Measurements from ENCODE around the gene OLFML2A.

OLFML2A gene

GRCh38 chr9:124774129-124774978 lies 2.6 kb upstream of the OLFML2A start:
- no peak overlapping the region for H3K4me3 ChIP-seq (ENCODE audit: low read depth, low read length)

GRCh38 chr9:124776618-124776953 lies 347 bp upstream of the OLFML2A start:
- H3K4me3 ChIP-seq (ENCODE audit: low read depth, low read length), result no peak overlapping the region

GRCh38 chr9:124778575-124779367 lies 1.8 kb downstream of the OLFML2A start:
- no peak overlapping the region for H3K4me3 ChIP-seq (ENCODE audit: low read depth, low read length)

GRCh38 chr9:124779368-124780059 lies 2.6 kb downstream of the OLFML2A start:
- H3K4me3 ChIP-seq (ENCODE audit: low read depth, low read length), result no peak overlapping the region

GRCh38 chr9:124780060-124780756 lies 3.3 kb downstream of the OLFML2A start:
- no peak overlapping the region for H3K4me3 ChIP-seq (ENCODE audit: low read depth, low read length)

- H3K4me3 ChIP-seq (ENCODE audit: low read depth, low read length), result no peak overlapping the region
Measured at GRCh38 chr9:124780757-124781151, 3.8 kb downstream of the OLFML2A start.

GRCh38 chr9:124781967-124782660 lies 5.2 kb downstream of the OLFML2A start:
- H3K4me3 ChIP-seq (ENCODE audit: low read depth, low read length), result no peak overlapping the region

- no peak overlapping the region for H3K4me3 ChIP-seq (ENCODE audit: low read depth, low read length)
Measured at GRCh38 chr9:124782661-124783574, 6.0 kb downstream of the OLFML2A start.

- H3K4me3 ChIP-seq (ENCODE audit: low read depth, low read length), result no peak overlapping the region
Measured at GRCh38 chr9:124783830-124784229, 6.9 kb downstream of the OLFML2A start.

GRCh38 chr9:124784509-124784908 lies 7.6 kb downstream of the OLFML2A start:
- H3K4me3 ChIP-seq (ENCODE audit: low read depth, low read length), result no peak overlapping the region

GRCh38 chr9:124786881-124787573 lies 10.1 kb downstream of the OLFML2A start:
- no peak overlapping the region for H3K4me3 ChIP-seq (ENCODE audit: low read depth, low read length)

GRCh38 chr9:124788542-124789217 lies 11.7 kb downstream of the OLFML2A start:
- no peak overlapping the region for H3K4me3 ChIP-seq (ENCODE audit: low read depth, low read length)

GRCh38 chr9:124789531-124789930 lies 12.6 kb downstream of the OLFML2A start:
- no peak overlapping the region for H3K4me3 ChIP-seq (ENCODE audit: low read depth, low read length)

- no peak overlapping the region for H3K4me3 ChIP-seq (ENCODE audit: low read depth, low read length)
Measured at GRCh38 chr9:124790301-124790700, 13.4 kb downstream of the OLFML2A start.

- no peak overlapping the region for H3K4me3 ChIP-seq (ENCODE audit: low read depth, low read length)
Measured at GRCh38 chr9:124790801-124791505, 14.0 kb downstream of the OLFML2A start.

- no peak overlapping the region for H3K4me3 ChIP-seq (ENCODE audit: low read depth, low read length)
Measured at GRCh38 chr9:124792257-124793014, 15.5 kb downstream of the OLFML2A start.

GRCh38 chr9:124793015-124793541 lies 16.1 kb downstream of the OLFML2A start:
- H3K4me3 ChIP-seq (ENCODE audit: low read depth, low read length), result no peak overlapping the region
